OCI-LY1 (cell line): ENCODE results near the gene OR6B1.

Experiments used
- EZH2 ChIP-seq: fragments of 200-600 bp; sonication (generic), shearing (Covaris generic); IDR thresholded peaks from 2 replicates; pipeline ENCODE4 v1.8.0; 2017; ENCODE audit warnings: borderline replicate concordance, mixed run types, mild to moderate bottlenecking, antibody characterized with exemption, low read length, moderate library complexity, mixed read lengths
- TF ChIP-seq, protein P1 (sequence below): fragments of 200-600 bp; sonication (generic), shearing (Covaris generic); IDR thresholded peaks from 2 replicates; pipeline ENCODE4 v1.5.1; 2017; ENCODE audit warnings: mild to moderate bottlenecking, antibody characterized with exemption, low read length, moderate library complexity, mixed read lengths

GRCh38 chr7:143974459-143974858 is 25.7 kb upstream of the OR6B1 start:
- TF ChIP-seq, protein P1, sequence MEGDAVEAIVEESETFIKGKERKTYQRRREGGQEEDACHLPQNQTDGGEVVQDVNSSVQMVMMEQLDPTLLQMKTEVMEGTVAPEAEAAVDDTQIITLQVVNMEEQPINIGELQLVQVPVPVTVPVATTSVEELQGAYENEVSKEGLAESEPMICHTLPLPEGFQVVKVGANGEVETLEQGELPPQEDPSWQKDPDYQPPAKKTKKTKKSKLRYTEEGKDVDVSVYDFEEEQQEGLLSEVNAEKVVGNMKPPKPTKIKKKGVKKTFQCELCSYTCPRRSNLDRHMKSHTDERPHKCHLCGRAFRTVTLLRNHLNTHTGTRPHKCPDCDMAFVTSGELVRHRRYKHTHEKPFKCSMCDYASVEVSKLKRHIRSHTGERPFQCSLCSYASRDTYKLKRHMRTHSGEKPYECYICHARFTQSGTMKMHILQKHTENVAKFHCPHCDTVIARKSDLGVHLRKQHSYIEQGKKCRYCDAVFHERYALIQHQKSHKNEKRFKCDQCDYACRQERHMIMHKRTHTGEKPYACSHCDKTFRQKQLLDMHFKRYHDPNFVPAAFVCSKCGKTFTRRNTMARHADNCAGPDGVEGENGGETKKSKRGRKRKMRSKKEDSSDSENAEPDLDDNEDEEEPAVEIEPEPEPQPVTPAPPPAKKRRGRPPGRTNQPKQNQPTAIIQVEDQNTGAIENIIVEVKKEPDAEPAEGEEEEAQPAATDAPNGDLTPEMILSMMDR: no peak
- no peak for TF ChIP-seq EZH2
